Left ventricle myocardium superior (tissue), 1 donor: ENCODE measurements around the gene TDRD9. TPM values are rescaled to one million over a fixed set of nuclear protein-coding genes. Genes with fewer than 3 reads are reported as not detected.
"Not testable (repeated sequence)": the region's sequence is repeated elsewhere in the genome, so short reads cannot be mapped to it uniquely, and the experiment has no call there.

ENCODE experiments used
- ATAC-seq: fragments of 200-7000 bp; cut with Tn5 transposase; one replicate; pipeline ENCODE4 v1.9.1; 2020; ENCODE audit warnings: mild to moderate bottlenecking, moderate library complexity
- DNase-seq: peaks from one replicate; pipeline ENCODE4 v3.0.0-alpha.2; 2020
- intact Hi-C: fragments of 100-400 bp; cut with micrococcal nuclease; formaldehyde crosslinking; loops from one replicate; pipeline ENCODE4 v1.11.0; 2022
- total RNA-seq: library from RNA; stranded (reverse); fragmentation: NEBNext Ultra II Directional; extraction: Animal tissue kit (Norgen Biotek cat#: 25700); gene quantifications from one replicate; pipeline ENCODE4 v1.2.1, GENCODE V29; 2021
- donor health status: DM: no; HTN: yes; CAD: no; lungs with severe emphysema.

The TDRD9 gene
- total RNA-seq, 1 donor from 2014 or later, result 2.2 TPM

GRCh38 chr14:103915616-103916015, 12.6 kb upstream of the TDRD9 start:
- ATAC-seq (no peak), DNase-seq (no peak)
- intact Hi-C loops, result no loop called here

DNA sequence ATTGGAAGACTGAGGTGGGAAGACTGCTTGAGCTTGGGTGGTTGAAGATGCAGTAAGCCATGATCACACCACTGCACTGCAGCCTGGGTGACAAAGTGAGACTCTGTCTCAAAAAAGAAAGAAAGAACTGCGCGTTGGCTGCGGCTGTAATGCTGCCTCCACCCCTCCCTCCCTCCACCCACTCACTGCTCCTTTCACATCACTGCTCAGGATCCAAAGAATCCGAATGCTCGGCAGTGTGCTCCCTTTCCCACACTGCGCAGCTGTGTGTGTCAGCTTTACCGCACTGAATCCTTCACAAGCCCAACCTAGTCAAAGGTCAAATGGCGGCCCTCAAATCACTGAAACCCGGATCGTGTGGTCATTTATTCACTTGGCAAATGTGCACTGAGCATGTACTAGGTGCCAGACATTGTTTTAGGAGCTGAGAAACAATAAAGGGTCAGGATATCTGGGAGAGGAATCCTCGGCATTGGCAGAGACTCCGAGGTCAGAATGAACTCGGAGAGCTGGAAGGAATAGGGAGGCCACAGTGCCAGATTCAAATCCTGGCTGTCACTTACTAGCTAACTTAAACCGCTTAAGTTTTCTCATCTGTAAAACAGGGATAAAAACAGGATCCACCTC, 11.5 kb upstream of the TDRD9 start:
- intact Hi-C loops, result no loop called here
- ATAC-seq (no peak), DNase-seq (no peak)

- intact Hi-C loops, result no loop called here
- ATAC-seq (peak; percentile 95), DNase-seq (peak; percentile 96)
Measured at GRCh38 chr14:103920981-103921854, 7.0 kb upstream of the TDRD9 start.

DNA sequence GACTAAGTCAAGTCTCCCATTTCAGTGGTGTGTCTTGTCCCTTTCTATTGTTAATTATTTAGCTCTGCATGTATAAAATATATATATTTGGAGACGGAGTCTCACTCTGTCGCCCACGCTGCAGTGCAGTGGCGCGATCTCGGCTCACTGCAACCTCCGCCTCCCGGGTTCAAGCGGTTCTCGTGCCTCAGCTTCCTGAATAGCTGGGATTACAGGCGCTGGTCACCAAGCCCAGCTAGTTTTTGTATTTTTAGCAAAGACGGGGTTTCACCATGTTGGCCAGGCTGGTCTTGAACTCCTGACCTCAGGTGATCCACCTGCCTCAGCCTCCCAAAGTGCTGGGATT, 6.4 kb upstream of the TDRD9 start:
- intact Hi-C loops, DNase-seq, ATAC-seq: not testable (repeated sequence)

- DNase-seq (peak; percentile 67), ATAC-seq (peak; percentile 79)
- intact Hi-C loops, result no loop called here
Measured at GRCh38 chr14:103923863-103924262, 4.4 kb upstream of the TDRD9 start.

DNA sequence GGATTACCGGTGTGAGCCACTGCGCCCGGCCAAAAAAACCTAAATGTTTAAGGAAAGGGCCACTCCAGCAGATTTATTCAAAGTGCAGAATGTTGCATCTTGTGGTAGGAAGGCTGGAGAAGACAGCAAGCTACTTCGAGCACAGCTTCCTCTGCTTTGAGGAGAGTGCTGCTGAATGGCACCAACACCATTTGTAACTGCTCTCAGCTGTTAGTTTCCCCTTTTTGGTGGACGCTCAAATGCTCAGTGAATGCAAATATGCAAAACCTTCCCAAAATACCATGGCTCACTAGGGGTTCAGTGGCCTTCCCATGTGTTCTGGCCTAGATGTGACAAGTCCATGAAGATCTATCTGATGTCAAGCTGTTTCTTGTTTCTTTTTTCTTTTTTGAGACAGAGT, 2.9 kb upstream of the TDRD9 start:
- ATAC-seq (no peak), DNase-seq (no peak)
- intact Hi-C loops, result no loop called here

GRCh38 chr14:103927566-103927965, 690 bp upstream of the TDRD9 start:
- intact Hi-C loops, result no loop called here
- ATAC-seq, result no peak
- no peak for DNase-seq

- DNase-seq (no peak), ATAC-seq (no peak)
- intact Hi-C loops, result no loop called here
Measured at GRCh38 chr14:103930051-103930604, 1.9 kb downstream of the TDRD9 start.

DNA sequence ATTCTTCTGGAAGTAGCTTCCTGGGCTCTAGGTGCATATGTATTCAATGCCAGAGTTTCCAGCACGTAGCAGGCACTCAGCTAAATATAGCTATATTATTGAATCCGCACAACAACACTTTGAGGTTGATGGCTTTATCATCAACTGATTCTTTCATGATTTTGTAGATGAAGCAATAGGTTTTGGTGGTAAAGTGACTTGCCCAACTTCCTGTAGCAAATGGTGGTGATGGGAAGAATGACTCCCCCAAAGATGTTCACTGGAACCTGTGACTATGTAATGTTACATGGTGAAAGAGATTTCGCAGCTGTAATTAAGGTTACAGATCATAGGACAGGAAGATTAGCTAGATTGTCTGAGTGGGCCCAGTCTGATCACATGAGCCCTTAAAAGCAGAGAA, 3.2 kb downstream of the TDRD9 start:
- intact Hi-C loops, result no loop called here
- peak; percentile 38 for ATAC-seq
- no peak for DNase-seq

GRCh38 chr14:103932791-103933490, 4.7 kb downstream of the TDRD9 start:
- intact Hi-C loops, result no loop called here
- DNase-seq (no peak), ATAC-seq (no peak)

DNA sequence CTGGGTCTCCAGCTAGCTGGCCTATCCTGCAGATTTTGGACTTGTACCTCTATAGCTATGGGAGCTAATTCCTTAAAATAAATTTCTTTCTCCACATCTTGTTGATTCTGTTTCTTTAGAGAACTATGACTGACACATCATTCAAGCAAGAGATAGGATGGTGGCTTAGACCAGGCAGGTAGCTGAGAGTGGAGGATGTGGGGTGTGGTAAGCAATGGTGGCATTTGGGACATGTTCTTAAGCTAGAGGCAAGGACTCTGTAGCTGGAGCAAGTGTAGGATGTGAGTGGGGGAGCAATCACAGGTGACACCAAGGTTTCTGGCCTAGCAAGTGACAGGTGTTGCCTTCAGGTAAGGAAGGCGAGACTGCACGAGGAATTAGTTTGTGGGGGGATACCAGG, 6.8 kb downstream of the TDRD9 start:
- DNase-seq (no peak), ATAC-seq (no peak)
- intact Hi-C loops, result no loop called here

DNA sequence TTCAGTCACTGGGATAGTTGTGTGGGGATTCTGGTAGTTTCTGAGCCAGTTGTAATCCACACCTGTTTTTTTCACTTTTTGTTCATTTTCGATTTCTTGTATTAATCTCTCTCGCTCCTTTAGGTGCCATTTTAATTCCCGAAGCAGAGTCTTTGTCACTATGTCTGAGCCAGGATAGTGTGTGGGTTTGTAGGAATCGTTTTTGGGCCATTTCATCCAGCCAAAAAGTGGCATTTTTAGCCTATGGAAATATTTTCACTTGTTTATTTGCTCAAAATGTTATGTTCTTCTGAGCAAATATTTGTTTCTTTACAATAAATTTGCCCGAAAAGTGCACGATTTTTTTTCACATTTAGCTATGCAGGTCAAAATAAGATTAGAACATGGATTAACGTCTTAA, 13.2 kb downstream of the TDRD9 start:
- ATAC-seq (peak; percentile 25), DNase-seq (no peak)
- intact Hi-C loops, result no loop called here

- intact Hi-C loops, result no loop called here
- DNase-seq (no peak), ATAC-seq (peak; percentile 92)
Measured at GRCh38 chr14:103941973-103942736, 13.9 kb downstream of the TDRD9 start, which contains the start of gene RD3L. Gene RD3L, minus strand, starts transcription at chr14:103942529. Its CDS starts 834 bp downstream, at chr14:103941695.

GRCh38 chr14:103943673-103944072, 15.4 kb downstream of the TDRD9 start:
- intact Hi-C loops, result no loop called here
- ATAC-seq (no peak), DNase-seq (no peak)

DNA sequence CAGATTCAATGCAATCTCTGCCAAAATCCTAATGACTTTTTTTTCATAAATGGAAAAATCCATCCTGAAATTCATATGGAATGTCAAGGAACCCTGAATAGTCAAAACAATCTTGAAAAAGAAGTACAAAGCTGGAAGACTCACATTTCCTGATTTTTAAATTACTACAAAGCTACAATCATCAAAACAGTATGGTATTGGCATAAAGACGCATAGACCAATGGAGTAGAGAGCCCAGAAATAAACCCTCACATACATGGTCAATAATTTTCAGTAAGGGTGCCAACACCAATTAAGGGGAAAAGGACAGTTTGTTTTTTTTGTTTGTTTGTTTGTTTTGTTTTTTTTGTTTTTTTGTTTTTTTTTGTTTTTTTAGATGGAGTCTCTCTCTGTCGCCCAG, 18.7 kb downstream of the TDRD9 start:
- intact Hi-C loops, result no loop called here
- no peak for DNase-seq
- no peak for ATAC-seq

- ATAC-seq, result no peak
Measured at GRCh38 chr14:103948442-103948841, 20.2 kb downstream of the TDRD9 start.

DNA sequence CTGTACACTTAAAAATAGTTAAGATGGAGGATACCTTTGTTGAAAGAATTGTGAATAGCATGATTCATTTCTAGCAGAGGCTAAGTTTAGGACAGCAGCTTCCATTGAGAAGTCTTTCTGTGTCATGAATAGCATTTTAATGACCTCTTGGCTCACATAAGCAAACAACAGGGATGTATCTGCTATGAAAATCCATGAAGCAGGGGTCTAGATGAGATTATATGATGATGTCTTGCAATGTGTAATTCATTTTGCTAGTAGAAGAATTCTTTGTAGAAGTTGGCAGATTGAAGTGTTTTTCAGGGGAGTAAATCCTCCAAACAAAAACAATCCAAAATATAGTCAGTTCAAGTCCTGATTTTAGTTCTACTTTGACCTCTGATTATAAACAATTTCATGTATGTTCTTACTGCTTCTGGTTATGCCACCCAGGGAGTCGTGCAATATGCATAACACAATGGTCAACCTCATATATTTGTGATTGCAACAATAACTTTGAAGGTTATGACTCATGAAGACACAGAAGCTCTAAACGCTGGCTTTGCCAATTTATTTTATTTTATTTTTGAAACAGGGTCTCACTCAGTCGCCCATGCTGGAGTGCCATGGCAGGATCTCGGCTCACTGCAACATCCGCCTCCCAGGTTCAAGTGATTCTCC, 21.0 kb downstream of the TDRD9 start:
- no peak for DNase-seq
- ATAC-seq, result no peak
- intact Hi-C loops, result no loop called here

More at GRCh38 chr14:103948442-103948841, 20.2 kb downstream of the TDRD9 start:
- no peak for DNase-seq
- intact Hi-C loops, result no loop called here

DNA sequence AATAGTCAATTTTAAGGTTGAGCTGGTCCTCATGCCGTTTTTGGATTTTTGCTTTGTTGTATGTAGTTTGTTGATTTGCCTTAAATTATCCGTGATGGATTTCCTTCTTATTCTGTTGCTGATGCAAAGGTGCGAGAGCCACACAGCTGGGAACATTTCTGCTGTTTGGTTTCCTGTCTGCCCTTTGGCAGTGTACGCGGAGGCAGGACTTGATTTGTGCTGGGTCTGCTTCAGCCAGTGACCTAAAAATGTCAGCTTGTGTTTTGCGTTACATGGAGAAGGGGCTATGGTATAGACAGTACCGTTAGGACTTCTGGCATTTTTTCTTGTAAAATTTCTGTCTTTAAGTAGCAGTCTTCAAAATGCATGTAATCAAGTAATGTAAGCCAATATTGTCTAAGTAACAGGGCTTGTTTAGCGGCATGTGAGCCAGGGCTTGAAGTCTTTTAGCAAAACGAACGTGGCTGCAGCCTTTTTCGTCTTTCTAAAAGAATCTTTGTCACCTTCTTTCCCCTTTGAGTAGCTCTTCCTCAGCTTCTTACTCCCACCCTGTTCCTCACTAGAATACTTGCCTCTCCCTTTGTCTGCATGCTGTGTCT, 32.3 kb downstream of the TDRD9 start:
- ATAC-seq (no peak), DNase-seq (no peak)
- intact Hi-C loops, result no loop called here
